ENCODE data around the gene ATP11A. TPM values are rescaled to one million over a fixed set of nuclear protein-coding genes. Genes with fewer than 3 reads are reported as not detected.

Gene ATP11A
- total and polyA plus RNA-seq, 2 experiments from 2014 or later, result 12.3 to 52.6 TPM

DNA sequence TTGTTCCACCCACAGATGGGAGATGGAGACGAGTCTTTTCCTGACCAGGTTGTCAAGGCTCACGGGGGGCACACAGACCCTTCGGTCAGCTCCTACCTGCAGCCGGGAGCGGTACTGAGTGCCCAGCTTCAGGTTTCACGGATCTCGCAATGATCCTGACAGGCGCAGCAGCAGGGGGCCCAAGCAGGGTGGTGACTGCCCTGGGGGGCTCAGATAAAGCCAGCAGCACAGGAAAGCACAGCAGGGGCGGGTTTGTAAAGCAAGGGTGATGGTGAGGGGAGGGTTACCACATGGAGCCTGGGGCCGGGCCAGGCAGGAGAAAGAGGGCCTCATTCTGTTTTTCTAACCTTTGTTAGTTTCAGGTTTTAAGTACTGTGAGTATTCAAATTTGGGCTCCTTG, 41.7 kb upstream of the ATP11A start:
- no peaks in the 10 kb centered on the region for H3K9me2 ChIP-seq (ENCODE audit: insufficient read depth)
- no peak overlapping the region for H3K27ac Mint-ChIP-seq

More for the DNA sequence above, 41.7 kb upstream of the ATP11A start:
- Histone ChIP-seq H3K4me3 (no peak overlapping the region), H3K27ac (ENCODE audit: low read depth) (no peak overlapping the region), H3K36me3 (ENCODE audit: insufficient read depth) (no peaks in the 10 kb centered on the region), H2AFZ (peak overlapping the region; percentile 69), H3K79me2 (replicated peaks; ENCODE audit: insufficient read depth) (no peaks in the 10 kb centered on the region), H3F3A (replicated peaks; ENCODE audit: low read depth) (no peaks in the 10 kb centered on the region), H3K4me2 (no peak overlapping the region), H3K4me1 (ENCODE audit: insufficient read depth) (peaks cover 8% of the 10 kb centered on the region), H3K27me3 (ENCODE audit: insufficient read depth) (no peaks in the 10 kb centered on the region), H4K20me1 (replicated peaks; ENCODE audit: insufficient read depth) (no peaks in the 10 kb centered on the region)
- DNase-seq (ENCODE audit: low spot score) (no peak), ATAC-seq (peak; percentile 42; the same call in 2 of the 3 replicates)
- Mint-ChIP-seq H3K4me1 (peaks cover 12% of the 10 kb centered on the region; the same call in 2 of the 3 replicates), H3K36me3 (ENCODE audit: low read depth) (no peaks in the 10 kb centered on the region), H3K27me3 (ENCODE audit: insufficient read depth, low read depth, poor library complexity) (peaks cover 13% of the 10 kb centered on the region), H3K4me3 (no peak overlapping the region; the same call in 2 of the 3 replicates), H3K9me3 (no peaks in the 10 kb centered on the region)
- no peak for TF ChIP-seq STAT1 (IDR thresholded peaks at IDR 0.05; ENCODE audit: unreplicated experiment)
- no peak for TF ChIP-seq EZH2 (IDR thresholded peaks at IDR 0.05; ENCODE audit: low read depth, unreplicated experiment)
- TF ChIP-seq POLR2AphosphoS5 (IDR thresholded peaks at IDR 0.05; ENCODE audit: low read depth), result no peak
- TF ChIP-seq CREB1 (CRISPR knock-in tag; IDR thresholded peaks at IDR 0.05; ENCODE audit: low read depth), result no peak
- TF ChIP-seq ZNF331 (CRISPR knock-in tag; IDR thresholded peaks at IDR 0.05; ENCODE audit: low read depth), result no peak
- TF ChIP-seq, protein P1, sequence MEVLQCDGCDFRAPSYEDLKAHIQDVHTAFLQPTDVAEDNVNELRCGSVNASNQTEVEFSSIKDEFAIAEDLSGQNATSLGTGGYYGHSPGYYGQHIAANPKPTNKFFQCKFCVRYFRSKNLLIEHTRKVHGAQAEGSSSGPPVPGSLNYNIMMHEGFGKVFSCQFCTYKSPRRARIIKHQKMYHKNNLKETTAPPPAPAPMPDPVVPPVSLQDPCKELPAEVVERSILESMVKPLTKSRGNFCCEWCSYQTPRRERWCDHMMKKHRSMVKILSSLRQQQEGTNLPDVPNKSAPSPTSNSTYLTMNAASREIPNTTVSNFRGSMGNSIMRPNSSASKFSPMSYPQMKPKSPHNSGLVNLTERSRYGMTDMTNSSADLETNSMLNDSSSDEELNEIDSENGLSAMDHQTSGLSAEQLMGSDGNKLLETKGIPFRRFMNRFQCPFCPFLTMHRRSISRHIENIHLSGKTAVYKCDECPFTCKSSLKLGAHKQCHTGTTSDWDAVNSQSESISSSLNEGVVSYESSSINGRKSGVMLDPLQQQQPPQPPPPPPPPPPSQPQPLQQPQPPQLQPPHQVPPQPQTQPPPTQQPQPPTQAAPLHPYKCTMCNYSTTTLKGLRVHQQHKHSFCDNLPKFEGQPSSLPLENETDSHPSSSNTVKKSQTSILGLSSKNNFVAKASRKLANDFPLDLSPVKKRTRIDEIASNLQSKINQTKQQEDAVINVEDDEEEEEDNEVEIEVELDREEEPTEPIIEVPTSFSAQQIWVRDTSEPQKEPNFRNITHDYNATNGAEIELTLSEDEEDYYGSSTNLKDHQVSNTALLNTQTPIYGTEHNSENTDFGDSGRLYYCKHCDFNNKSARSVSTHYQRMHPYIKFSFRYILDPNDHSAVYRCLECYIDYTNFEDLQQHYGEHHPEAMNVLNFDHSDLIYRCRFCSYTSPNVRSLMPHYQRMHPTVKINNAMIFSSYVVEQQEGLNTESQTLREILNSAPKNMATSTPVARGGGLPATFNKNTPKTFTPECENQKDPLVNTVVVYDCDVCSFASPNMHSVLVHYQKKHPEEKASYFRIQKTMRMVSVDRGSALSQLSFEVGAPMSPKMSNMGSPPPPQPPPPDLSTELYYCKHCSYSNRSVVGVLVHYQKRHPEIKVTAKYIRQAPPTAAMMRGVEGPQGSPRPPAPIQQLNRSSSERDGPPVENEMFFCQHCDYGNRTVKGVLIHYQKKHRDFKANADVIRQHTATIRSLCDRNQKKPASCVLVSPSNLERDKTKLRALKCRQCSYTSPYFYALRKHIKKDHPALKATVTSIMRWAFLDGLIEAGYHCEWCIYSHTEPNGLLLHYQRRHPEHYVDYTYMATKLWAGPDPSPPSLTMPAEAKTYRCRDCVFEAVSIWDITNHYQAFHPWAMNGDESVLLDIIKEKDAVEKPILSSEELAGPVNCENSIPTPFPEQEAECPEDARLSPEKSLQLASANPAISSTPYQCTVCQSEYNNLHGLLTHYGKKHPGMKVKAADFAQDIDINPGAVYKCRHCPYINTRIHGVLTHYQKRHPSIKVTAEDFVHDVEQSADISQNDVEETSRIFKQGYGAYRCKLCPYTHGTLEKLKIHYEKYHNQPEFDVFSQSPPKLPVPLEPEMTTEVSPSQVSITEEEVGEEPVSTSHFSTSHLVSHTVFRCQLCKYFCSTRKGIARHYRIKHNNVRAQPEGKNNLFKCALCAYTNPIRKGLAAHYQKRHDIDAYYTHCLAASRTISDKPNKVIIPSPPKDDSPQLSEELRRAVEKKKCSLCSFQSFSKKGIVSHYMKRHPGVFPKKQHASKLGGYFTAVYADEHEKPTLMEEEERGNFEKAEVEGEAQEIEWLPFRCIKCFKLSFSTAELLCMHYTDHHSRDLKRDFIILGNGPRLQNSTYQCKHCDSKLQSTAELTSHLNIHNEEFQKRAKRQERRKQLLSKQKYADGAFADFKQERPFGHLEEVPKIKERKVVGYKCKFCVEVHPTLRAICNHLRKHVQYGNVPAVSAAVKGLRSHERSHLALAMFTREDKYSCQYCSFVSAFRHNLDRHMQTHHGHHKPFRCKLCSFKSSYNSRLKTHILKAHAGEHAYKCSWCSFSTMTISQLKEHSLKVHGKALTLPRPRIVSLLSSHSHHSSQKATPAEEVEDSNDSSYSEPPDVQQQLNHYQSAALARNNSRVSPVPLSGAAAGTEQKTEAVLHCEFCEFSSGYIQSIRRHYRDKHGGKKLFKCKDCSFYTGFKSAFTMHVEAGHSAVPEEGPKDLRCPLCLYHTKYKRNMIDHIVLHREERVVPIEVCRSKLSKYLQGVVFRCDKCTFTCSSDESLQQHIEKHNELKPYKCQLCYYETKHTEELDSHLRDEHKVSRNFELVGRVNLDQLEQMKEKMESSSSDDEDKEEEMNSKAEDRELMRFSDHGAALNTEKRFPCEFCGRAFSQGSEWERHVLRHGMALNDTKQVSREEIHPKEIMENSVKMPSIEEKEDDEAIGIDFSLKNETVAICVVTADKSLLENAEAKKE (CRISPR knock-in tag; IDR thresholded peaks at IDR 0.05), result no peak
- TF ChIP-seq EZH2phosphoT487 (IDR thresholded peaks at IDR 0.05; ENCODE audit: unreplicated experiment), result no peak
- TF ChIP-seq, protein P2, sequence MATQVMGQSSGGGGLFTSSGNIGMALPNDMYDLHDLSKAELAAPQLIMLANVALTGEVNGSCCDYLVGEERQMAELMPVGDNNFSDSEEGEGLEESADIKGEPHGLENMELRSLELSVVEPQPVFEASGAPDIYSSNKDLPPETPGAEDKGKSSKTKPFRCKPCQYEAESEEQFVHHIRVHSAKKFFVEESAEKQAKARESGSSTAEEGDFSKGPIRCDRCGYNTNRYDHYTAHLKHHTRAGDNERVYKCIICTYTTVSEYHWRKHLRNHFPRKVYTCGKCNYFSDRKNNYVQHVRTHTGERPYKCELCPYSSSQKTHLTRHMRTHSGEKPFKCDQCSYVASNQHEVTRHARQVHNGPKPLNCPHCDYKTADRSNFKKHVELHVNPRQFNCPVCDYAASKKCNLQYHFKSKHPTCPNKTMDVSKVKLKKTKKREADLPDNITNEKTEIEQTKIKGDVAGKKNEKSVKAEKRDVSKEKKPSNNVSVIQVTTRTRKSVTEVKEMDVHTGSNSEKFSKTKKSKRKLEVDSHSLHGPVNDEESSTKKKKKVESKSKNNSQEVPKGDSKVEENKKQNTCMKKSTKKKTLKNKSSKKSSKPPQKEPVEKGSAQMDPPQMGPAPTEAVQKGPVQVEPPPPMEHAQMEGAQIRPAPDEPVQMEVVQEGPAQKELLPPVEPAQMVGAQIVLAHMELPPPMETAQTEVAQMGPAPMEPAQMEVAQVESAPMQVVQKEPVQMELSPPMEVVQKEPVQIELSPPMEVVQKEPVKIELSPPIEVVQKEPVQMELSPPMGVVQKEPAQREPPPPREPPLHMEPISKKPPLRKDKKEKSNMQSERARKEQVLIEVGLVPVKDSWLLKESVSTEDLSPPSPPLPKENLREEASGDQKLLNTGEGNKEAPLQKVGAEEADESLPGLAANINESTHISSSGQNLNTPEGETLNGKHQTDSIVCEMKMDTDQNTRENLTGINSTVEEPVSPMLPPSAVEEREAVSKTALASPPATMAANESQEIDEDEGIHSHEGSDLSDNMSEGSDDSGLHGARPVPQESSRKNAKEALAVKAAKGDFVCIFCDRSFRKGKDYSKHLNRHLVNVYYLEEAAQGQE (IDR thresholded peaks at IDR 0.05; ENCODE audit: unreplicated experiment), result no peak
- TF ChIP-seq, protein P3, sequence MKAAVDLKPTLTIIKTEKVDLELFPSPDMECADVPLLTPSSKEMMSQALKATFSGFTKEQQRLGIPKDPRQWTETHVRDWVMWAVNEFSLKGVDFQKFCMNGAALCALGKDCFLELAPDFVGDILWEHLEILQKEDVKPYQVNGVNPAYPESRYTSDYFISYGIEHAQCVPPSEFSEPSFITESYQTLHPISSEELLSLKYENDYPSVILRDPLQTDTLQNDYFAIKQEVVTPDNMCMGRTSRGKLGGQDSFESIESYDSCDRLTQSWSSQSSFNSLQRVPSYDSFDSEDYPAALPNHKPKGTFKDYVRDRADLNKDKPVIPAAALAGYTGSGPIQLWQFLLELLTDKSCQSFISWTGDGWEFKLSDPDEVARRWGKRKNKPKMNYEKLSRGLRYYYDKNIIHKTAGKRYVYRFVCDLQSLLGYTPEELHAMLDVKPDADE (IDR thresholded peaks at IDR 0.05), result no peak
- no peak for TF ChIP-seq JUNB (IDR thresholded peaks at IDR 0.05; ENCODE audit: unreplicated experiment)
- no peak for TF ChIP-seq NANOG (IDR thresholded peaks at IDR 0.05; ENCODE audit: borderline replicate concordance)

All from GM23338 (cell line).